ENCODE data around the gene TMEM141. TPM values are rescaled to one million over a fixed set of nuclear protein-coding genes. Genes with fewer than 3 reads are reported as not detected.

Gene TMEM141
- total RNA-seq, 1 experiment from 2014 or later, result 64.1 TPM

GRCh38 chr9:136806631-136807201, 15.6 kb downstream of the TMEM141 start:
- peaks cover 30% of the 10 kb centered on the region for H3K36me3 Mint-ChIP-seq (ENCODE audit: insufficient read depth, unreplicated experiment)
- no TSS peak for BruUV-seq (replicated peaks)
- DNase-seq, result no peak
- peak overlapping the region; percentile 80 for H3K4me3 Mint-ChIP-seq (ENCODE audit: low read depth, unreplicated experiment)
- no peaks in the 10 kb centered on the region for H3K27me3 Mint-ChIP-seq (ENCODE audit: unreplicated experiment)
- H3K4me1 Mint-ChIP-seq (ENCODE audit: low read depth, unreplicated experiment), result peaks cover 12% of the 10 kb centered on the region
- intact Hi-C loops (cut with micrococcal nuclease; ENCODE audit: unreplicated experiment), result no loop called here
- no peak for TF ChIP-seq CTCF (IDR thresholded peaks at IDR 0.05; ENCODE audit: unreplicated experiment)
- H3K9me3 Mint-ChIP-seq (ENCODE audit: low read depth, unreplicated experiment), result no peaks in the 10 kb centered on the region
- CTCF ChIA-PET, result interaction anchor here (0.5 kb wide), 1 partner anchor 106 kb away, joined by 3 read pairs; no protein-coding TSS in a partner anchor
- peak overlapping the region; percentile 78 for H3K27ac Mint-ChIP-seq (ENCODE audit: unreplicated experiment)

- H3K9me3 Mint-ChIP-seq (ENCODE audit: low read depth, unreplicated experiment), result no peaks in the 10 kb centered on the region
- H3K4me3 Mint-ChIP-seq (ENCODE audit: low read depth, unreplicated experiment), result peak within 1 kb of the TSS; percentile 80
- BruUV-seq (replicated peaks), result TSS peak; percentile 67
- no peaks in the 10 kb centered on the region for H3K27me3 Mint-ChIP-seq (ENCODE audit: unreplicated experiment)
- H3K4me1 Mint-ChIP-seq (ENCODE audit: low read depth, unreplicated experiment), result peaks cover 12% of the 10 kb centered on the region
- CTCF ChIA-PET, result interaction anchor here (0.5 kb wide), 1 partner anchor 107 kb away, joined by 3 read pairs; no protein-coding TSS in a partner anchor
- intact Hi-C loops (cut with micrococcal nuclease; ENCODE audit: unreplicated experiment), result no loop called here
- H3K27ac Mint-ChIP-seq (ENCODE audit: unreplicated experiment), result peak within 1 kb of the TSS; percentile 78
- peak; percentile 76 for DNase-seq
- TF ChIP-seq CTCF (IDR thresholded peaks at IDR 0.05; ENCODE audit: unreplicated experiment), result no peak
- peaks cover 30% of the 10 kb centered on the region for H3K36me3 Mint-ChIP-seq (ENCODE audit: insufficient read depth, unreplicated experiment)
Observed at GRCh38 chr9:136807281-136808074, 16.3 kb downstream of the TMEM141 start, which contains the start of gene RABL6. TSS of gene RABL6 (plus strand) at chr9:136807948. CDS start at chr9:136808197, 249 bp downstream.

DNA sequence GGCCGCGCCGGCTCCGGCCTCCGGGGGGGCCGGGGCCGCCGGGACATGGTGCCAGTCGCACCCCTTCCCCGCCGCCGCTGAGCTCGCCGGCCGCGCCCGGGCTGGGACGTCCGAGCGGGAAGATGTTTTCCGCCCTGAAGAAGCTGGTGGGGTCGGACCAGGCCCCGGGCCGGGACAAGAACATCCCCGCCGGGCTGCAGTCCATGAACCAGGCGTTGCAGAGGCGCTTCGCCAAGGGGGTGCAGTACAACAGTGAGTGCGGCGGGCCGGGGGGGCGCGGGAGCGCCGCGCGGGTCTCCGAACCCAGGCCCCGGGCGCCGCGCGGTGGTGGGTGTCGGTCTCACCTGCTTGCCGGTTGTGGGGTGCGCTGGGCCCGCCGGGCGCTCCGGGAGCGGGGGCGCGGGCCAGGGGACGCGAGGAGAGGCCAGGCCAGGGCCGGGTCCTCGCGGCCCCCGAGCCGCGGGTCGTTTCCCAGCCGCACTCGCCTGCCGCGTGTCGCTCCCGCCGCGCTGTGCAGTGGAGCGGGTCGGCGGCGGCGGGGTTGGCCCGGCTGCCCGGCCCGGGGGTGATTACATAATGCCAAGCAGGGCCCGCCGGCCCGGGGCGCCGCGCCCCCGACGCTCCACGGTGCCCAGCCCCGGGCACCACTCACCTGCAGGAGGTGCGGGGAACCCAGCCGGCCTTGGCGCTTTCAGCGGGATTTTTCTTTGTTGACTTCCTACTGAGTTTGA, 17.1 kb downstream of the TMEM141 start:
- no peaks in the 10 kb centered on the region for H3K9me3 Mint-ChIP-seq (ENCODE audit: low read depth, unreplicated experiment)
- DNase-seq, result peak; percentile 32
- TF ChIP-seq CTCF (IDR thresholded peaks at IDR 0.05; ENCODE audit: unreplicated experiment), result no peak
- intact Hi-C loops (cut with micrococcal nuclease; ENCODE audit: unreplicated experiment), result no loop called here
- peak overlapping the region; percentile 35 for H3K27ac Mint-ChIP-seq (ENCODE audit: unreplicated experiment)
- no peaks in the 10 kb centered on the region for H3K27me3 Mint-ChIP-seq (ENCODE audit: unreplicated experiment)
- peaks cover 36% of the 10 kb centered on the region for H3K36me3 Mint-ChIP-seq (ENCODE audit: insufficient read depth, unreplicated experiment)
- BruUV-seq (replicated peaks), result no TSS peak
- CTCF ChIA-PET, result no interaction called here
- H3K4me3 Mint-ChIP-seq (ENCODE audit: low read depth, unreplicated experiment), result peak overlapping the region; percentile 80
- peaks cover 12% of the 10 kb centered on the region for H3K4me1 Mint-ChIP-seq (ENCODE audit: low read depth, unreplicated experiment)

- no TSS peak for BruUV-seq (replicated peaks)
- intact Hi-C loops (cut with micrococcal nuclease; ENCODE audit: unreplicated experiment), result no loop called here
- H3K9me3 Mint-ChIP-seq (ENCODE audit: low read depth, unreplicated experiment), result no peaks in the 10 kb centered on the region
- CTCF ChIA-PET, result interaction anchor here (0.8 kb wide), 1 partner anchor 9 kb away, joined by 3 read pairs; no protein-coding TSS in a partner anchor
- H3K36me3 Mint-ChIP-seq (ENCODE audit: insufficient read depth, unreplicated experiment), result peaks cover 35% of the 10 kb centered on the region
- TF ChIP-seq CTCF (IDR thresholded peaks at IDR 0.05; ENCODE audit: unreplicated experiment), result no peak
- no peaks in the 10 kb centered on the region for H3K27me3 Mint-ChIP-seq (ENCODE audit: unreplicated experiment)
- no peak for DNase-seq
- peak overlapping the region; percentile 35 for H3K27ac Mint-ChIP-seq (ENCODE audit: unreplicated experiment)
- H3K4me3 Mint-ChIP-seq (ENCODE audit: low read depth, unreplicated experiment), result peak overlapping the region; percentile 77
- H3K4me1 Mint-ChIP-seq (ENCODE audit: low read depth, unreplicated experiment), result peaks cover 12% of the 10 kb centered on the region
Observed at GRCh38 chr9:136808806-136809158, 17.6 kb downstream of the TMEM141 start.
